Testis (tissue), 3 donors: ENCODE results near the gene SIGLEC15. TPM values are rescaled to one million over a fixed set of nuclear protein-coding genes. Genes with fewer than 3 reads are reported as not detected.

Experiments used
- DNase-seq: peaks from one replicate; pipeline ENCODE4 v3.0.0-alpha.2; 2019
- H3K27ac ChIP-seq, 2 donors: fragments of 200-600 bp; sonication (generic); one replicate each; pipeline ENCODE4 v1.5.1; 2019
- H3K27me3 ChIP-seq: fragments of 200-600 bp; sonication (generic); one replicate; pipeline ENCODE4 v1.5.1; 2019
- H3K36me3 ChIP-seq: fragments of 200-600 bp; sonication (generic); one replicate; pipeline ENCODE4 v1.5.1; 2017; ENCODE audit warnings: low read depth; ENCODE audit errors: missing control alignments
- H3K4me1 ChIP-seq: fragments of 200-600 bp; sonication (generic); one replicate; pipeline ENCODE4 v1.5.1; 2019
- H3K4me3 ChIP-seq, 2 donors: fragments of 200-600 bp; sonication (generic); one replicate each; pipeline ENCODE4 v1.5.1; 2017 to 2019
- H3K9me3 ChIP-seq: fragments of 200-600 bp; sonication (generic); one replicate; pipeline ENCODE4 v1.5.1; 2017
- POLR2A ChIP-seq: fragments of 450-650 bp; IDR thresholded peaks from one replicate; pipeline ENCODE4 v1.6.1; 2017; ENCODE audit warnings: antibody characterized with exemption, mild to moderate bottlenecking, moderate library complexity
- WGBS, 2 donors: methylation state at CpG; one replicate each; pipeline ENCODE4 v1.1.5; 2018; 5-methylcytosine and 5-hydroxymethylcytosine counted together
- intact Hi-C: fragments of 100-400 bp; cut with DNase I; formaldehyde crosslinking; loops from one replicate; pipeline ENCODE4 v1.15.1; 2023; ENCODE audit warnings: low total_unique reads
- polyA plus RNA-seq: library from polyadenylated mRNA; stranded (reverse); fragments of 350-450 nt; fragmentation: Illumina TruSeq; extraction: RNeasy Lipid Tissue Mini Kit (QIAGEN cat#74804); gene quantifications from one replicate; pipeline ENCODE4 v1.2.3, GENCODE V29; 2014; ENCODE audit warnings: low read depth, low replicate concordance; ENCODE audit not compliant: insufficient read depth
- total RNA-seq, 2 donors: library from RNA; depleted of rRNA; stranded (reverse); fragments of >200 nt; gene quantifications; one replicate each; pipeline ENCODE4 v1.2.3, GENCODE V29; 2016
- TF ChIP-seq, protein P1 (sequence below), 3 experiments: fragments of 450-650 bp in 2 of 3; fragments of 200-600 bp in 1 of 3; sonication (generic) in 1 of 3; IDR thresholded peaks; one replicate each; pipeline ENCODE4 v1.5.1; 2016 to 2019; ENCODE audit warnings: antibody characterized with exemption in 3 of 3, mild to moderate bottlenecking in 2 of 3, moderate library complexity in 1 of 3

SIGLEC15 gene
- total and polyA plus RNA-seq, 3 donors from 2014 or later, result 0.19 to 0.20 TPM; not detected in 1

DNA sequence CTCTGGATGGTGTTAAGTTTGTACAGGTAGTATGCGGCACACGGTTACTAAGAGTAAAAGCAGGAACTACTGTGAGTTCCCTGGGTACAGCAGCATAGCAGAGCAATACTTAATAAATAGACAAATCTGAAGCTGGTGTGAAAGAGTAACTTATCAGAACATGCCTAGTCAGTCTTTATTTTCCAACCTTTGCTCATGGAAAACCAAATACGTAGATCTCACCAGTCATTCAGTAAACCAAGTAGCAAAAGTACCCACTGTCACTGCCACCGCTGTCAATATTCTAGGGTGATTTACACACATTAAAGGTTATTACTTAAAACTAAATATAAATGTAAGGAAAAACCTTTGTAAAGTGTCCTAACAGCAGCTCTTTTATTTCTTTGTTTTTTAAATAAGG is 35.0 kb downstream of the SIGLEC15 start:
- no peak for DNase-seq
- Histone ChIP-seq H3K9me3 (no peaks in the 10 kb centered on the region), H3K36me3 (no peaks in the 10 kb centered on the region), H3K27me3 (no peaks in the 10 kb centered on the region), H3K27ac (no peak overlapping the region), H3K4me3 (no peak overlapping the region), H3K4me1 (no peaks in the 10 kb centered on the region)
- 87 to 99% methylated on average over 4 of the region's 4 CpGs for WGBS, 2 donors
- no peak for TF ChIP-seq POLR2A
- TF ChIP-seq, protein P1, sequence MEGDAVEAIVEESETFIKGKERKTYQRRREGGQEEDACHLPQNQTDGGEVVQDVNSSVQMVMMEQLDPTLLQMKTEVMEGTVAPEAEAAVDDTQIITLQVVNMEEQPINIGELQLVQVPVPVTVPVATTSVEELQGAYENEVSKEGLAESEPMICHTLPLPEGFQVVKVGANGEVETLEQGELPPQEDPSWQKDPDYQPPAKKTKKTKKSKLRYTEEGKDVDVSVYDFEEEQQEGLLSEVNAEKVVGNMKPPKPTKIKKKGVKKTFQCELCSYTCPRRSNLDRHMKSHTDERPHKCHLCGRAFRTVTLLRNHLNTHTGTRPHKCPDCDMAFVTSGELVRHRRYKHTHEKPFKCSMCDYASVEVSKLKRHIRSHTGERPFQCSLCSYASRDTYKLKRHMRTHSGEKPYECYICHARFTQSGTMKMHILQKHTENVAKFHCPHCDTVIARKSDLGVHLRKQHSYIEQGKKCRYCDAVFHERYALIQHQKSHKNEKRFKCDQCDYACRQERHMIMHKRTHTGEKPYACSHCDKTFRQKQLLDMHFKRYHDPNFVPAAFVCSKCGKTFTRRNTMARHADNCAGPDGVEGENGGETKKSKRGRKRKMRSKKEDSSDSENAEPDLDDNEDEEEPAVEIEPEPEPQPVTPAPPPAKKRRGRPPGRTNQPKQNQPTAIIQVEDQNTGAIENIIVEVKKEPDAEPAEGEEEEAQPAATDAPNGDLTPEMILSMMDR (IDR thresholded peaks at IDR 0.05), result no peak
- intact Hi-C loops, result no loop called here

DNA sequence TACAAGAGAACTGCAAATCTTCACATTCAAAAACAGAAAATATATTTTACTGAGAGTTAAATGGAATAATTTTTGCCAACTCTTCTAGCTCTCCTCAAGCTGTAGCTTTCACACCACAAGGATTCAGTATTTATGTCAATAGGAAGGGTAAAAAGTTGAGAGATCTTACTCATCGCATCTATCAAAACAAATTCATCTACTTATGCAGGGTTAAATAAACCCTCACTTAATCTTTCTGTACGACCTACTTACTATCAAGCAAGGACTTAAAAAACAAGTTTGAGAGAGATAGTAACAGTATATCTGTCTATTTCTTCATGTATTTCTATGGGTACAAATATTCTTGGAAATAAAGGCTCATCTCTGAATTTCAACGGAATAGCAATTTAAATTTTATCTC is 35.5 kb downstream of the SIGLEC15 start:
- Histone ChIP-seq H3K27ac (no peak overlapping the region), H3K4me1 (no peaks in the 10 kb centered on the region), H3K4me3 (no peak overlapping the region), H3K9me3 (no peaks in the 10 kb centered on the region), H3K36me3 (no peaks in the 10 kb centered on the region), H3K27me3 (no peaks in the 10 kb centered on the region)
- no peak for DNase-seq
- TF ChIP-seq, protein P1 (IDR thresholded peaks at IDR 0.05), result no peak
- no peak for TF ChIP-seq POLR2A
- intact Hi-C loops, result no loop called here
- WGBS, 2 donors, result 86 to 88% methylated on average over 3 of the region's 3 CpGs

DNA sequence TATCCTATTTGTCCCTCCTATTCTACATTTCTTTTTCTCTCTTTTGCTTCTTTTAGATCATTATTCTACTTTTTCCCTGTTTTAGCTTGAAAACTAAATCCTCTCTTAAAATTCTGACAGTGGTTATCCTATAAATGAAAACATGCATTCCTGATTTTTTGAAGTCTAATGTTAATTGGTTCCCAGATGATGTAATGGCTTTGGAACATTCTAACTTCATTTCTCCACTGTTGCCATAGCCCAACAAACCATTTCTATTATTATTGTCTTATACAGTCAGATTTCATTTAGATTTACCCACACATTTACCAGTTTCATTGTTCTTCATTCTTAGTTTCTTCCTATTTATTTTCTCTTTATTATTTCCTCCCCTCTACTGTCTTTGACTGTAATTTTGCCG is 36.5 kb downstream of the SIGLEC15 start:
- H3K9me3 ChIP-seq, result no peaks in the 10 kb centered on the region
- no peaks in the 10 kb centered on the region for H3K36me3 ChIP-seq
- H3K4me3 ChIP-seq, result no peak overlapping the region
- intact Hi-C loops, result no loop called here
- no peaks in the 10 kb centered on the region for H3K27me3 ChIP-seq
- WGBS, 2 donors, result 97 to 100% methylated on average over 1 of the region's 1 CpG
- DNase-seq, result no peak
- H3K4me1 ChIP-seq, result no peaks in the 10 kb centered on the region
- TF ChIP-seq POLR2A, result no peak
- TF ChIP-seq, protein P1 (IDR thresholded peaks at IDR 0.05), result no peak
- H3K27ac ChIP-seq, result no peak overlapping the region

- WGBS, 2 donors, result 96% methylated on average over 1 of the region's 1 CpG
- Histone ChIP-seq H3K4me1 (no peaks in the 10 kb centered on the region), H3K9me3 (no peaks in the 10 kb centered on the region), H3K27me3 (no peaks in the 10 kb centered on the region), H3K36me3 (no peaks in the 10 kb centered on the region), H3K27ac (no peak overlapping the region), H3K4me3 (no peak overlapping the region)
- intact Hi-C loops, result no loop called here
- no peak for DNase-seq
- TF ChIP-seq, protein P1 (IDR thresholded peaks at IDR 0.05), result no peak
- no peak for TF ChIP-seq POLR2A
Observed at GRCh38 chr18:45863469-45863868, 38.0 kb downstream of the SIGLEC15 start.

GRCh38 chr18:45864081-45864480 is 38.6 kb downstream of the SIGLEC15 start:
- intact Hi-C loops, result no loop called here

More at GRCh38 chr18:45864081-45864480, 38.6 kb downstream of the SIGLEC15 start:
- Histone ChIP-seq H3K4me1 (no peaks in the 10 kb centered on the region), H3K27ac (no peak overlapping the region), H3K4me3 (no peak overlapping the region), H3K36me3 (no peaks in the 10 kb centered on the region), H3K27me3 (no peaks in the 10 kb centered on the region), H3K9me3 (no peaks in the 10 kb centered on the region)
- DNase-seq, result no peak
- 85 to 90% methylated on average over 5 of the region's 5 CpGs for WGBS, 2 donors
- TF ChIP-seq, protein P1 (IDR thresholded peaks at IDR 0.05), result no peak
- no peak for TF ChIP-seq POLR2A
